Tibial artery (tissue), 4 donors: Measurements from ENCODE around the gene PLAGL2.
"Not testable (repeated sequence)": the region's sequence is repeated elsewhere in the genome, so short reads cannot be mapped to it uniquely, and the experiment has no call there.

ENCODE experiments used
- DNase-seq, 2 donors: peaks; one replicate each; pipeline ENCODE4 v3.0.0-alpha.2; 2019
- H3K27ac ChIP-seq, 2 donors: fragments of 200-600 bp; sonication (generic) in 1 of 2; 1 replicate in 1 of 2; 2 replicates in 1 of 2; pipeline ENCODE4 v1.5.1; 2018 to 2019; ENCODE audit warnings: mild to moderate bottlenecking in 1 of 2
- H3K27me3 ChIP-seq, 2 donors: fragments of 200-600 bp; sonication (generic) in 1 of 2; one replicate each; pipeline versions ENCODE4 v1.5.1 to v1.6.0; 2016 to 2019
- H3K36me3 ChIP-seq, 3 donors: fragments of 200-600 bp; sonication (generic) in 2 of 3; one replicate each; pipeline ENCODE4 v1.5.1; 2016 to 2019; ENCODE audit warnings: mild to moderate bottlenecking in 2 of 3
- H3K4me1 ChIP-seq, 4 donors: fragments of 200-600 bp; sonication (generic) in 2 of 4; 1 replicate in 3 of 4; 2 replicates in 1 of 4; pipeline ENCODE4 v1.5.1; 2016 to 2019
- H3K4me3 ChIP-seq, 2 donors: fragments of 200-600 bp; sonication (generic) in 1 of 2; 1 replicate in 1 of 2; 2 replicates in 1 of 2; pipeline ENCODE4 v1.5.1; 2018 to 2019; ENCODE audit warnings: mild to moderate bottlenecking in 2 of 2
- H3K9me3 ChIP-seq, 3 donors: fragments of 200-600 bp; sonication (generic) in 1 of 3; one replicate each; pipeline ENCODE4 v1.5.1; 2016 to 2019
- CTCF ChIP-seq, 2 experiments: fragments of 200-600 bp in 1 of 2; fragments of 450-650 bp in 1 of 2; IDR thresholded peaks; one replicate each; pipeline ENCODE4 v1.5.1; 2017 to 2019; ENCODE audit warnings: antibody characterized with exemption in 2 of 2, mild to moderate bottlenecking in 1 of 2, moderate library complexity in 1 of 2
- intact Hi-C: fragments of 100-400 bp; cut with DNase I; formaldehyde crosslinking; loops from one replicate; pipeline ENCODE4 v1.15.0; 2023; ENCODE audit warnings: low total_unique reads

Gene PLAGL2

GRCh38 chr20:32207626-32208498 is at the start of gene PLAGL2, which contains the start of gene POFUT1:
TSS of gene PLAGL2 (minus strand) at chr20:32207743. CDS start at chr20:32202178, 5,565 bp downstream.
TSS of gene POFUT1 (plus strand) at chr20:32207880. CDS start at chr20:32207942, 62 bp downstream.
- intact Hi-C loops: loop anchor here (5.0 to 10.0 kb wide), 2 partner anchors 96 to 247 kb away; no protein-coding TSS in a partner anchor
- Histone ChIP-seq H3K4me3 (peak within 1 kb of the TSS; percentile 65 to 100), H3K27me3 (no peaks in the 10 kb centered on the region), H3K27ac (peak within 1 kb of the TSS; percentile 78 to 96), H3K36me3 (peaks cover 4 to 33% (median 12%) of the 10 kb centered on the region in 3 donors), H3K9me3 (no peaks in the 10 kb centered on the region), H3K4me1 (peaks cover 0 to 62% (median 45%) of the 10 kb centered on the region in 4 donors)
- DNase-seq: peak; percentile 84 to 94
- no peak for TF ChIP-seq CTCF (IDR thresholded peaks at IDR 0.05)

- TF ChIP-seq CTCF (IDR thresholded peaks at IDR 0.05): no peak
- no peaks in the 10 kb centered on the region for H3K36me3 ChIP-seq
- no peaks in the 10 kb centered on the region for H3K4me1 ChIP-seq
- H3K27ac ChIP-seq: no peak overlapping the region
- H3K4me3 ChIP-seq: no peak overlapping the region
- intact Hi-C loops: no loop called here
- DNase-seq: no peak
- no peaks in the 10 kb centered on the region for H3K9me3 ChIP-seq
- no peaks in the 10 kb centered on the region for H3K27me3 ChIP-seq
Observed at GRCh38 chr20:32252189-32252588, 44.6 kb upstream of the PLAGL2 start.

- intact Hi-C loops: no loop called here
- Histone ChIP-seq H3K4me3 (no peak overlapping the region), H3K27me3 (no peaks in the 10 kb centered on the region), H3K27ac (no peak overlapping the region), H3K36me3 (no peaks in the 10 kb centered on the region), H3K9me3 (no peaks in the 10 kb centered on the region), H3K4me1 (no peaks in the 10 kb centered on the region)
- DNase-seq: no peak
- TF ChIP-seq CTCF (IDR thresholded peaks at IDR 0.05): no peak
Observed at GRCh38 chr20:32251470-32251869, 43.9 kb upstream of the PLAGL2 start.

GRCh38 chr20:32249030-32249738 is 41.6 kb upstream of the PLAGL2 start:
- intact Hi-C loops: no loop called here

GRCh38 chr20:32248043-32248442 is 40.5 kb upstream of the PLAGL2 start:
- no peak for TF ChIP-seq CTCF (IDR thresholded peaks at IDR 0.05)
- Histone ChIP-seq H3K4me3 (no peak overlapping the region), H3K4me1 (no peaks in the 10 kb centered on the region), H3K9me3 (no peaks in the 10 kb centered on the region), H3K27ac (no peak overlapping the region), H3K36me3 (no peaks in the 10 kb centered on the region), H3K27me3 (no peaks in the 10 kb centered on the region)
- intact Hi-C loops: no loop called here
- DNase-seq: no peak

More at GRCh38 chr20:32249030-32249738, 41.6 kb upstream of the PLAGL2 start:
- Histone ChIP-seq H3K27ac (no peak overlapping the region), H3K4me3 (no peak overlapping the region), H3K27me3 (no peaks in the 10 kb centered on the region), H3K36me3 (no peaks in the 10 kb centered on the region), H3K4me1 (no peaks in the 10 kb centered on the region), H3K9me3 (no peaks in the 10 kb centered on the region)
- no peak for DNase-seq
- no peak for TF ChIP-seq CTCF (IDR thresholded peaks at IDR 0.05)

- H3K9me3 ChIP-seq, H3K36me3 ChIP-seq, intact Hi-C loops, H3K4me3 ChIP-seq, H3K27ac ChIP-seq, H3K27me3 ChIP-seq, H3K4me1 ChIP-seq, DNase-seq: not testable (repeated sequence)
Observed at GRCh38 chr20:32246208-32246607, 38.7 kb upstream of the PLAGL2 start.
